Stomach (tissue), 9 donors: ENCODE measurements around the gene MCM3AP. TPM values are rescaled to one million over a fixed set of nuclear protein-coding genes. Genes with fewer than 3 reads are reported as not detected.

Experiments
- DNase-seq, 2 donors: peaks; one replicate each; pipeline versions ENCODE4 v3.0.0 to v3.0.0-alpha.2; 2013 to 2019
- H3K27ac ChIP-seq, 5 donors: fragments of 200-600 bp in 4 of 5; sonication (generic) in 4 of 5; one replicate each; pipeline ENCODE4 v1.5.1; 2013 to 2019; ENCODE audit warnings: mild to moderate bottlenecking in 1 of 5, moderate library complexity in 1 of 5
- H3K27me3 ChIP-seq, 3 donors: fragments of 200-600 bp; sonication (generic); one replicate each; pipeline ENCODE4 v1.5.1; 2017 to 2019; ENCODE audit warnings: mixed run types in 1 of 3
- H3K36me3 ChIP-seq, 4 donors: fragments of 200-600 bp; sonication (generic); 1 replicate in 3 of 4; 2 replicates in 1 of 4; pipeline ENCODE4 v1.5.1; 2016 to 2019
- H3K4me1 ChIP-seq, 4 donors: fragments of 200-600 bp; sonication (generic); one replicate each; pipeline ENCODE4 v1.5.1; 2016 to 2019
- H3K4me3 ChIP-seq, 4 donors: fragments of 200-600 bp; sonication (generic) in 3 of 4; one replicate each; pipeline ENCODE4 v1.5.1; 2016 to 2019; ENCODE audit warnings: mild to moderate bottlenecking in 1 of 4
- H3K9me3 ChIP-seq, 4 donors: fragments of 200-600 bp; sonication (generic); one replicate each; pipeline ENCODE4 v1.5.1; 2016 to 2019
- CTCF ChIP-seq, 7 experiments: fragments of 450-650 bp in 4 of 7; fragments of 200-600 bp in 3 of 7; sonication (generic) in 3 of 7; IDR thresholded peaks; one replicate each; pipeline ENCODE4 v1.5.1; 2016 to 2019; ENCODE audit warnings: antibody characterized with exemption in 7 of 7, control low read depth in 2 of 7, mild to moderate bottlenecking in 1 of 7
- EP300 ChIP-seq: sonication (generic); formaldehyde crosslinking; IDR thresholded peaks from one replicate; pipeline ENCODE4 v1.6.1; 2017; ENCODE audit warnings: antibody characterized with exemption
- POLR2A ChIP-seq, 4 donors: fragments of 450-650 bp; IDR thresholded peaks; one replicate each; pipeline ENCODE4 v1.6.1; 2016; ENCODE audit warnings: antibody characterized with exemption in 4 of 4, control low read depth in 2 of 4, mild to moderate bottlenecking in 1 of 4, moderate library complexity in 1 of 4
- POLR2AphosphoS5 ChIP-seq, 3 donors: sonication (generic); formaldehyde crosslinking; IDR thresholded peaks; one replicate each; pipeline ENCODE4 v1.6.1; 2016; ENCODE audit warnings: antibody characterized with exemption in 3 of 3
- WGBS, 5 donors: extraction: QIAGEN DNeasy Blood & Tissue Kit in 3 of 5; methylation state at CpG; one replicate each; pipeline versions ENCODE4 v1.1.5 to v1.1.7; 2013 to 2018; 5-methylcytosine and 5-hydroxymethylcytosine counted together
- intact Hi-C: fragments of 100-400 bp; cut with DNase I; formaldehyde crosslinking; loops from one replicate; pipeline ENCODE4 v1.15.1; 2023; ENCODE audit warnings: low total_unique reads
- polyA plus RNA-seq, 3 donors: library from polyadenylated mRNA; stranded (reverse); fragments of 200-250 nt; gene quantifications; one replicate each; pipeline ENCODE4 v1.2.3, GENCODE V29; 2013
- total RNA-seq, 5 donors: library from RNA; depleted of rRNA; stranded (reverse); fragments of >200 nt; gene quantifications; one replicate each; pipeline versions ENCODE4 v1.1.0 to v1.2.3, GENCODE V29; 2014 to 2016
- donor health status: healthy with polysubstance abuse.
- donor health status: Bipolar disorder and iron deficiency.
- donor health status: healthy.

Gene MCM3AP
- total and polyA plus RNA-seq, 8 donors: 18.9 to 555 (median 57.4) TPM

DNA sequence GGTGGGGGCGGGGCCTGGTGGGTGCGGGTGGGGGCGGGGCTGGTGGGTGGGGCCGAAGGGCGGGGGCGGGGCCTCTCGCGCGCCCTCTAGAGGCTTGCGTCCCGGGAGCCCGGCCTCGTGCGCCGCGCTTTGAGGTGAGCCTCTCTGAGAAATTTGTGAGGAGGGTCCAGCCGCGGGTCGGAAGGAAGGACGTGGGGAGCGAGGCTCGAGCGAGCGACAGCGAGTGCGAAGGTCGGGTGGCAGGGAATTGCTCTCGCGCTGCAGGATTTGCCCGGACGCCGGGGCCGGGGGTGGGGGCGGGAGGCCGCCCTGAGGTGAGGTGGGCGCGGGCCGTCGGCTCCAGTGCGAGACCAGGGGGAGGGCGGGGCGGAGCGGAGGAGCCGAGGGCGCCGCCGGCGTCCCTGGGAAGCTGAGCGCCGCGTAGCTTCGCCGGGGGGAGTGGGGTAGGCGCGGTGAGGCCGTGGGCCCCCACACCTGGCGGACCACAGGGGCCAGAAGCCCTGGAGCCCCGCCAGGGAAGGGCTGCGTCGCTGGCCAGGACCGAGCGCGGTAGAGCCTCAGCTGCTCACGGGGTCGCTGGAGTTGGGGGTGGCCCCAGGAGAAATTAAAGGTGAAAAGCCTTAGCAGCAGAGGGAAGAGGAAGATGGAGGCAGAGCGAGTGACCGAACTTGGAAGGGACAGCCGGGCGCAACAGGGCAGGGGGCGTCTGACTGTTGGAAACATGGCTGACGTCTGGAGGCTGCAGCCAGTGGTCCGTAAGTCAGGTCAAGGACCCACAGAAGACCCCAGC lies 56.1 kb downstream of the MCM3AP start:
- peak in 5 of 7 experiments; percentile 27 to 76 (median 64) for TF ChIP-seq CTCF (IDR thresholded peaks at IDR 0.05)
- TF ChIP-seq EP300: no peak
- WGBS, 5 donors: 2 to 7% (median 3%) methylated on average over 29 to 71 of the region's 72 CpGs
- no peaks in the 10 kb centered on the region for H3K27me3 ChIP-seq
- no peaks in the 10 kb centered on the region for H3K9me3 ChIP-seq
- peak overlapping the region; percentile 65 to 97 (median 90) for H3K4me3 ChIP-seq
- peaks cover under 1 to 29% (median 16%) of the 10 kb centered on the region in 4 donors for H3K36me3 ChIP-seq
- peak overlapping the region; percentile 48 to 94 (median 85) for H3K27ac ChIP-seq
- no peak for DNase-seq
- peaks cover 32 to 52% (median 46%) of the 10 kb centered on the region in 4 donors for H3K4me1 ChIP-seq
- intact Hi-C loops: loop anchor here (10.0 kb wide), 1 partner anchor 85 kb away; no protein-coding TSS in a partner anchor

GRCh38 chr21:46228345-46229051 lies 56.9 kb downstream of the MCM3AP start, which contains the start of gene LSS:
Gene LSS, minus strand, starts transcription at chr21:46228774. Its CDS starts 29 bp downstream, at chr21:46228745.
- 0 to 3% (median 1%) methylated on average over 11 to 77 of the region's 77 CpGs for WGBS, 5 donors
- H3K27ac ChIP-seq: peak within 1 kb of the TSS; percentile 85 to 95 (median 93)
- DNase-seq: peak; percentile 98 to 99
- TF ChIP-seq POLR2AphosphoS5 (IDR thresholded peaks at IDR 0.05) (peak in 2 of 3 donors; percentile 69 to 73), POLR2A (IDR thresholded peaks at IDR 0.05) (no peak), CTCF (IDR thresholded peaks at IDR 0.05) (no peak), EP300 (no peak)
- H3K36me3 ChIP-seq: peaks cover 0 to 20% (median 8%) of the 10 kb centered on the region in 4 donors
- H3K4me3 ChIP-seq: peak within 1 kb of the TSS; percentile 70 to 97 (median 90)
- intact Hi-C loops: loop anchor here (10.0 kb wide), 1 partner anchor 84 kb away; no protein-coding TSS in a partner anchor
- peaks cover 32 to 52% (median 46%) of the 10 kb centered on the region in 4 donors for H3K4me1 ChIP-seq
- H3K9me3 ChIP-seq: no peaks in the 10 kb centered on the region
- no peaks in the 10 kb centered on the region for H3K27me3 ChIP-seq

DNA sequence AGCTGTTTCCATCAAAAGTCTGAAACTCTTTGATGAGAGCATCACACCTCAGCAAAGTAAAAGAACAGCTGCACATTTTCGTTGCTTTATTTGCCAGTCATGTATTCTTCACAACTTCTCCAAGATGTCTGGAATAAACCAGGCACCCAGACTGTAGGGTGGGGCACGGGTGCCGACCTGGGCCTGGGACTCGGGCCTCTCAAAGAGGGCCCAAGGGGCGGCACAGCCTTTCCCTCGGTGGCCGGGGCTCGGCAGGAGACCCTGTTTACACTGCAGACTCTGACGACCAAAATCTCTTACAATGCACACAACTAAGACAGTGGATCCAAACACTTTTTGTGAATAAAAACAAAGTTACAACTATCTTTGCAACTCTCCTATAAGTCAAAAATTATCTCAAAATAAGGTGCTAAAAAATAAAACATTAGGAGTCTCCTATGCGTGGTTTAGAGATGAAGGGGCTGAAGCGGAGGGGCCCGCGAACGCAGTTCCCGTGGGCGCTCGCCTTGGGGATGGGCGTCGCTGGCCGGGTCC lies 57.5 kb downstream of the MCM3AP start:
- intact Hi-C loops: loop anchor here (10.0 kb wide), 1 partner anchor 83 kb away; no protein-coding TSS in a partner anchor
- H3K9me3 ChIP-seq: no peaks in the 10 kb centered on the region
- H3K36me3 ChIP-seq: peaks cover 0 to 19% (median 7%) of the 10 kb centered on the region in 4 donors
- TF ChIP-seq EP300 (no peak), POLR2A (IDR thresholded peaks at IDR 0.05) (no peak), POLR2AphosphoS5 (IDR thresholded peaks at IDR 0.05) (no peak), CTCF (IDR thresholded peaks at IDR 0.05) (no peak)
- H3K27ac ChIP-seq: peak overlapping the region; percentile 85 to 95 (median 93)
- WGBS, 5 donors: 0 to 3% (median 2%) methylated on average over 20 of the region's 20 CpGs
- peak overlapping the region; percentile 70 to 97 (median 90) for H3K4me3 ChIP-seq
- no peaks in the 10 kb centered on the region for H3K27me3 ChIP-seq
- peaks cover 32 to 52% (median 46%) of the 10 kb centered on the region in 4 donors for H3K4me1 ChIP-seq
- peak in 1 of 2 donors; percentile 24 for DNase-seq
